K562 treated with DMSO at 1 percent for 48 hours (cell line): ENCODE data around the gene MINAR2. TPM values are rescaled to one million over a fixed set of nuclear protein-coding genes. Genes with fewer than 3 reads are reported as not detected.

Experiments used
- total RNA-seq: library from RNA; unstranded; fragments of 300-600 nt; gene quantifications from 2 replicates; pipeline ENCODE4 v1.2.3, GENCODE V29; 2022; ENCODE audit warnings: low replicate concordance; ENCODE audit errors: extremely low read depth

Gene MINAR2, protein sequence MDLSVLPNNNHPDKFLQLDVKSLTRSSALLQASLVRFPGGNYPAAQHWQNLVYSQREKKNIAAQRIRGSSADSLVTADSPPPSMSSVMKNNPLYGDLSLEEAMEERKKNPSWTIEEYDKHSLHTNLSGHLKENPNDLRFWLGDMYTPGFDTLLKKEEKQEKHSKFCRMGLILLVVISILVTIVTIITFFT
- total RNA-seq = not detected in 2 replicates

GRCh38 chr5:129747572-129748407, at the start of gene MINAR2:
TSS of gene MINAR2 (plus strand) at chr5:129748094. CDS start at chr5:129748191, 97 bp downstream.

Other genes with a start within 250 kb of the MINAR2 start
- not detected in 2 replicates for gene CHSY3, start 156.4 kb downstream of the MINAR2 start, total RNA-seq